ENCODE data around the gene OBSCN.

Gene OBSCN, protein sequence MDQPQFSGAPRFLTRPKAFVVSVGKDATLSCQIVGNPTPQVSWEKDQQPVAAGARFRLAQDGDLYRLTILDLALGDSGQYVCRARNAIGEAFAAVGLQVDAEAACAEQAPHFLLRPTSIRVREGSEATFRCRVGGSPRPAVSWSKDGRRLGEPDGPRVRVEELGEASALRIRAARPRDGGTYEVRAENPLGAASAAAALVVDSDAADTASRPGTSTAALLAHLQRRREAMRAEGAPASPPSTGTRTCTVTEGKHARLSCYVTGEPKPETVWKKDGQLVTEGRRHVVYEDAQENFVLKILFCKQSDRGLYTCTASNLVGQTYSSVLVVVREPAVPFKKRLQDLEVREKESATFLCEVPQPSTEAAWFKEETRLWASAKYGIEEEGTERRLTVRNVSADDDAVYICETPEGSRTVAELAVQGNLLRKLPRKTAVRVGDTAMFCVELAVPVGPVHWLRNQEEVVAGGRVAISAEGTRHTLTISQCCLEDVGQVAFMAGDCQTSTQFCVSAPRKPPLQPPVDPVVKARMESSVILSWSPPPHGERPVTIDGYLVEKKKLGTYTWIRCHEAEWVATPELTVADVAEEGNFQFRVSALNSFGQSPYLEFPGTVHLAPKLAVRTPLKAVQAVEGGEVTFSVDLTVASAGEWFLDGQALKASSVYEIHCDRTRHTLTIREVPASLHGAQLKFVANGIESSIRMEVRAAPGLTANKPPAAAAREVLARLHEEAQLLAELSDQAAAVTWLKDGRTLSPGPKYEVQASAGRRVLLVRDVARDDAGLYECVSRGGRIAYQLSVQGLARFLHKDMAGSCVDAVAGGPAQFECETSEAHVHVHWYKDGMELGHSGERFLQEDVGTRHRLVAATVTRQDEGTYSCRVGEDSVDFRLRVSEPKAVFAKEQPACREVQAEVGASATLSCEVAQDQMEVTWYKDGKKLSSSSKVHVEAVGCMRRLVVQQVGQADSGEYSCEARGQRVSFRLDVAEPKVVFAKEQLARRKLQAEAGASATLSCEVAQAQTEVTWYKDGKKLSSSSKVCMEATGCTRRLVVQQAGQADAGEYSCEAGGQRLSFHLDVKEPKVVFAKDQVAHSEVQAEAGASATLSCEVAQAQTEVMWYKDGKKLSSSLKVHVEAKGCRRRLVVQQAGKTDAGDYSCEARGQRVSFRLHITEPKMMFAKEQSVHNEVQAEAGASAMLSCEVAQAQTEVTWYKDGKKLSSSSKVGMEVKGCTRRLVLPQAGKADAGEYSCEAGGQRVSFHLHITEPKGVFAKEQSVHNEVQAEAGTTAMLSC (N-terminal part only)

GRCh38 chr1:228207851-228208821, at the start of gene OBSCN:
OBSCN (plus strand) TSS chr1:228208044; CDS start chr1:228211784, 3,740 bp downstream.
- DNase-seq (ENCODE audit: low read depth, low spot score): no peak

DNA sequence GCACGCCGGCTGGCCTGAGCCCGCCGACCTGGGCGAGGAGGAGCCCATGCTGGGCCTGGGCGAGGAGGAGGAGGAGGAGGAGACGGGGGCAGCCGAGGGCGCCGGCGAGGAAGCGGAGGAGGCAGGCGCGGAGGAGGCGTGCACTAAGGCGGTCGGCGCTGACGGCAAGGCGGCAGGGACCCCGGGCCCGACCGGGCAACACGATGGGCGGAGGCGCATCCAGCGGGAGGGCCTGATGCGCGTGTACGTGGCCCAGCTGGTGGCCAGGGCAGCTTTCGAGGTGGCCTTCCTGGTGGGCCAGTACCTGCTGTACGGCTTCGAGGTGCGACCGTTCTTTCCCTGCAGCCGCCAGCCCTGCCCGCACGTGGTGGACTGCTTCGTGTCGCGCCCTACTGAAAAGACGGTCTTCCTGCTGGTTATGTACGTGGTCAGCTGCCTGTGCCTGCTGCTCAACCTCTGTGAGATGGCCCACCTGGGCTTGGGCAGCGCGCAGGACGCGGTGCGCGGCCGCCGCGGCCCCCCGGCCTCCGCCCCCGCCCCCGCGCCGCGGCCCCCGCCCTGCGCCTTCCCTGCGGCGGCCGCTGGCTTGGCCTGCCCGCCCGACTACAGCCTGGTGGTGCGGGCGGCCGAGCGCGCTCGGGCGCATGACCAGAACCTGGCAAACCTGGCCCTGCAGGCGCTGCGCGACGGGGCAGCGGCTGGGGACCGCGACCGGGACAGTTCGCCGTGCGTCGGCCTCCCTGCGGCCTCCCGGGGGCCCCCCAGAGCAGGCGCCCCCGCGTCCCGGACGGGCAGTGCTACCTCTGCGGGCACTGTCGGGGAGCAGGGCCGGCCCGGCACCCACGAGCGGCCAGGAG, 49.5 kb upstream of the OBSCN start:
- peak; percentile 61 for DNase-seq (ENCODE audit: low read depth, low spot score)

DNA sequence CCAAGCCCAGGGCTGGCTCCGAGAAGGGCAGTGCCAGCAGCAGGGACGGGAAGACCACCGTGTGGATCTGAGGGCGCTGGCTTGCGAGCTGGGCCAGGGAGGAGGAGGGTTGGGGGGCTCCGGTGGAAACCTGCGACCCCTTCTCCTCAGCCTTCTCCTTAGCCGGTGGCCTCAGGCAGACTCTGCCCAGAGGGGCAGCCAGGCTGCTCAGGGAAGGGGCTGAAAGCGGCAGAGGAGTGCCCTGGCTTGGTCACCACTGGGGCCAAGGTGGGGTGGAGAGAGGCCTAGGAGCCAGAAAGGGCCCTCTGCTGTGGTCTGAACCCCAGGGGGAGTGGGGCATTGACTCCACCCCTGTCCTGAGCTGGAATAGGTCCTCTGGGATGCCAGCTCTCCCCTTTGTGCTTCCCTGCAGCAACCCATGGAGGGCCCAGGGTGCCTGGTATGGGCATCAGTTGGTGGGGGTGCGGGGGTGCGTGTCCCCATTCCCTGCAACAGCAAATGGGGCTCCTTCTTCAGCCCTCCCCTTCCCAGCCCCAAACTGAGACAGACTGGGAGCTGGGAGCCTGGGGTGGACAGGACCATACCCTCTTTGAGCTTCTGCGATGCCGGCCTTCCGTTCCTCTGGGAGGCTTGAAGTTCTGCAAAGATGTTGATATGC, 48.7 kb upstream of the OBSCN start:
- no peak for DNase-seq (ENCODE audit: low read depth, low spot score)

GRCh38 chr1:228160201-228160761, 47.6 kb upstream of the OBSCN start:
- no peak for DNase-seq (ENCODE audit: low read depth, low spot score)

DNA sequence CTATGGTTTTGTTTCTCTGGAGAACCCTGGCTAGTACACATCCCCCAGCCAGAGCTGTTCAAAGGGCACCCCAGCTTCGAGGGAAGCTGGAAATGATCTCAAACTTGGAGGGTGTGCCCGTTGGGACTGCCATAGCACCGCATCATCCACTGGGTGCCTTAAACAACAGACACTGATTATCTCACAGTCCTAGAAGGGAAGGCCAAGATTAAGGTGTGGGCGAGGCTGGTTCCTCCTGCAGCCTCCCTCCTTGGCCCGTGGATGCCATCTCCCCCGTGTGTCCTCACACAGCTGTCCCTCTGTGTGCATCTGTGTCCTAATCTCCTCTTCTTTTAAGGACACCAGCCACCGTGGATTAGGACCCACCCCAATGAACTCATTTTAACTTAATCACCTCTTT, 46.5 kb upstream of the OBSCN start:
- DNase-seq (ENCODE audit: low read depth, low spot score): no peak

DNA sequence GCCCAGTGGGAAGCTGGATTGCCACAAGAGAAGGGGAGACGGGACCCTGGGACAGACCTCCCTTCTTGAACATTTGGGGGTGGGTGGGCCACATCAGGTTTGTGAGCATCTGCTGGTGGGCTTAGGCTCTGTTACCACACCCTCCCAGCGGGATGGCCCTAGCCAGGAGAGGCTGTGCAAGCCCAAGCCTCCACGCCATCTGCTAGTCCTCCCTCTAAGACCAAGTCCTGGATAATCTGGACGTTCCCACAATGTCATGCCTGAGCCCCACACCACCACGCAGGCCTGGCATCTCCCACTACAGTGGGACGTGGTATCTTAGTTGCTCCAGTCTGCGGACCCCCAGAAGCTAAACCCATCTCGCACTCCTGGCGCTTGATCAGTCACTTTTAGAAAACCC, 46.0 kb upstream of the OBSCN start:
- DNase-seq (ENCODE audit: low read depth, low spot score): no peak

GRCh38 chr1:228162286-228163006, 45.4 kb upstream of the OBSCN start:
- peak; percentile 76 for DNase-seq (ENCODE audit: low read depth, low spot score)

GRCh38 chr1:228163007-228163753, 44.7 kb upstream of the OBSCN start:
- peak; percentile 66 for DNase-seq (ENCODE audit: low read depth, low spot score)

DNA sequence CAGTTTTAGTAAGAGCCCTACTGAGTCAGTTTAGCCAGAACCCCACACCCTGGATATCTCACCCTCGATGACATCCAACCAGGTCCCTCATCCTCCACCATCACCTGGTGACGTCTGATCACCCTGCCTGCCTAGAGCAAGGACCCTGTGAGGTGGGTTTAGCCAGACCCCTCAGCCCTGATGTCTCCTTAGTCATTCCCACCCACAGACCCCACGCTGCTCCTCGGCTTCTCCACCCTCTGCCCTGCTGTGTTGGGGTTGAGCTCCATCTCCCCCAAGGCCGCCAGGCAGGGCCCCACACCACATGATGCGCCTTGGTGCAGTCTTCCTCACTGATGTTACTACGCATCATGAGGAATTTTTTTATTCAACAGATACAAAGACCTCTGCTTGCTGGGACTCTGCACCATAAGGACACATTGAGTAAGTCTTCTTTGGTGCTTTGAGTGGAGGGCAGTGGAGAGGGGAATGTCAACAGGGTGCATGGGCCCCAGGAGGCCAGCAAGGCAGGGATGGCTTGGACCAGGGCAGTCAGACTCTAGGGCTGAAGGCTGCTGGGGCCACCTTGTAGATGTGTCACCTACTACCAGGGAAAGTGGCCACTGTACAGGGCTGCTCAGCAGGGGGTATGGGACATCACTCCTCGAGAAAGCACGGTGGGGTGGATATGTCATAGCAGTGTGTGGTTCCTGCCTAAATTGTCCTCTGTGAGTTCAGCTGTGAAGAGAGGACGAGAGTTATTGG, 43.9 kb upstream of the OBSCN start:
- DNase-seq (ENCODE audit: low read depth, low spot score): no peak

GRCh38 chr1:228164561-228165371, 43.1 kb upstream of the OBSCN start:
- DNase-seq (ENCODE audit: low read depth, low spot score): no peak

DNA sequence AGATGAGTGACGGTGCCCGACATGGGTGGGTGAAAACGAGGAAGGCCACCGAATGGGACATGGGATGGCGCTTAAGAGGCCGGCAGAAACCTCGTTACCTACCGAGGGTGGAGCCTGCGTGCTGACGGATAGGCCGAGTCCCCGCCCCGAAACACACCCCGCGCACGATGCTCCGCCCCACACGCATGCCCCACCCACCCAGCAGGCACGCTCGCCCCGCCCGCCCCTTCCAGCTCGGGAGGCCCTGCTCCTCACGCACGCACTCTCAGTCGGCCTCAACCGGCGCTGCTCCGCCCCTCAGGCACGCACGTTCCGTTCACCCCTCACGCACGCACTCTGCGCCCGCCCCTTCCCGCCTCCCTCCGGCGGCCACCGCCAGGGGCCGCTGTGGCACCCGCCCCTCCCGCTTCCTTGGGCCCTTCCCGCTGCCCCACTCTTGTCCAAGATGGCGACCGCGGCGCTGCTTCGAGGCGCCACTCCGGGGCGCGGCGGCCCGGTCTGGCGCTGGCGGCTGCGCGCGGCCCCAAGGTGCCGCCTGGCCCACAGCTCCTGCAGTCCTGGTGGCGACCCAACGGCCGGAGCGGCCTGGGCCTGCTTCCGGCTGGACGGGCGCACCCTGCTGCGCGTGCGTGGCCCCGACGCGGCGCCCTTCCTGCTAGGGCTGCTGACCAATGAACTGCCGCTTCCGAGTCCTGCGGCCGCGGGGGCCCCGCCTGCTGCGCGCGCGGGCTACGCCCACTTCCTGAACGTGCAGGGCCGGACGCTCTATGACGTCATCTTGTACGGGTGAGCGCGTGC, 42.3 kb upstream of the OBSCN start, which contains the start of gene IBA57:
Gene IBA57, plus strand, starts transcription at position 433 of the 798 bp plus-strand sequence. Its CDS starts 13 bp downstream, at position 446.
- DNase-seq (ENCODE audit: low read depth, low spot score): peak; percentile 97

DNA sequence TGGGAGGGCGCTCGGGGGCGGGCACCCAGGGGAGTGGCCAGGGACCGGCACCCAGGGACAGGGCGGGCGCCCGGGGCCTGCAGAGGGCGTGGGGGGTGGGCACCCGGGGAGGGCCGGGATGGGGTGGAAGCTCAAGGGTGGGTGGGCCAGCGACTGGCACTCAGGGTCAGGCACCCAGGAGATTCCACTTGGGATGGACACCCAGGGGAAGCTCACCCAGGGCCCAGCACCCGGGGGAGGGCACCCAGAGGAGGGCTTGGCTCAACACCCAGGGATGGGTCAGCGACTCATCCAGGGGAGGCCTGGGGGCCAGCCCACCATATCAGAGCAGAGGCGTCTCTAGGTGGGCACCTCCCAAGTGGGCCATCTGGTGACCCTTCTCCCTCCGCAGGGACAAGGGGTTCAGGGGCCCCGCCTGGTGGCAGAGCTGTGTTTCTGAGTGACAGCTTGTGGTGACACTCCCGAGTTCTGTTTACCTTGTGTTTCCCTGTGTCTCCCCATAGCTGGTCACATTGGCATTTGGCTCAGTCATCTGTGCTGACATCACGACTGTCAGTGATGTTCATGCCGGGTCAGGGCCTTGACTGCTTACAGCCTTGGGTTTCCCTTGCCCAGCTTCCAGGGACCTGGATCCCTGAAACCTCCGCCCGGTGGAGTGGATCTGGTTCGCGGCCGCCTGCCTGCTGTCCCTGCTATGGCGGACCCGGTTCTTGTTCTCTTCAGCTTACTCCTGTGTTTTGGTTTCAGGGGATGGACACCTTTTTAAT, 41.5 kb upstream of the OBSCN start:
- peak; percentile 64 for DNase-seq (ENCODE audit: low read depth, low spot score)

DNA sequence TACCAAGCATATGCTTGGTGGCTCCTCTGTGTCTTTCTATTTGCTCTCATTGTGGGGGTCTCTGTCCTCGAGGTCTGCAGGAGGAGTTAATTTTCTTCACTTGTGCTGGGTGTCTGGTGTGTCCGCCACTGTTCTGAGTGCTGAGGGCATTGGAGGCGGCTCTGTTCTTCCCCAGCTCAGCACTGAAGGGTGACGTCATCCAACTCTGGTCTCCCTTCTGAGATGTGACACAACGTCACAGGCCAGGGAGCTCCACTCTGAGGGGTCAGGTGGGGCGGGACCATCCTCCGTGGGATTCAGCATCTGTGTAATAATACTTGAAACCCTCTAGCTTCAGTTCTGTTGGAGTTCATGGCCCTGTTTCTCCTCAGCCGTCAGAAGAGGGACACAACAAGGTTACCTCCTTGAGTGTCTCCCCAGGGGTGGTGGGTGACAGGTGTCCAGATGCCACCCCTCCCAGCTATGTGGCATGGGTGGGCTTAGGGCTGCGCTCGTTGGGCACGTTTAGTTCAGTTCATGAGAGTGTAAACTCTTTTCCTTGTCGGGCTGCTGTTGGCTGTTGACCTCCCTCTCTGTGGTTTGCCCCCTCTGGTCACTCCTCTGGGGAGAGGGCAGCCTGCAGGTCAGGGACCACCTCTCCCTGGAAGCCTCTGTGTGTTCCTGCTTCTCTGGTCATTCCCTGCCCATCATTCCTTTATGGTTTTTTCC, 39.1 kb upstream of the OBSCN start:
- DNase-seq (ENCODE audit: low read depth, low spot score): no peak

Measured in ELF-1 (cell line).